KOPT-K1 (cell line): ENCODE results near the gene GRIA4.
"Not testable (repeated sequence)": the region's sequence is repeated elsewhere in the genome, so short reads cannot be mapped to it uniquely, and the experiment has no call there.

Experiments used
- H3K27ac ChIP-seq: fragments of 200-600 bp; sonication (generic); 2 replicates; pipeline ENCODE4 v1.5.1; 2016; ENCODE audit warnings: antibody characterized with exemption, mild to moderate bottlenecking, low read depth, low read length; ENCODE audit not compliant: poor library complexity, severe bottlenecking
- H3K36me3 ChIP-seq: fragments of 200-600 bp; sonication (generic); 2 replicates; pipeline ENCODE4 v1.5.1; 2017; ENCODE audit warnings: antibody characterized with exemption, mild to moderate bottlenecking, low read length, moderate library complexity; ENCODE audit not compliant: insufficient read depth
- H3K9me3 ChIP-seq: fragments of 200-600 bp; sonication (generic); 2 replicates; pipeline ENCODE4 v1.5.1; 2017; ENCODE audit warnings: antibody characterized with exemption, low read length, mild to moderate bottlenecking; ENCODE audit not compliant: insufficient read depth, poor library complexity, severe bottlenecking

The GRIA4 gene

GRCh38 chr11:105780781-105781525 is 171.1 kb downstream of the GRIA4 start:
- no peaks in the 10 kb centered on the region for H3K9me3 ChIP-seq
- no peaks in the 10 kb centered on the region for H3K36me3 ChIP-seq
- no peak overlapping the region for H3K27ac ChIP-seq

DNA sequence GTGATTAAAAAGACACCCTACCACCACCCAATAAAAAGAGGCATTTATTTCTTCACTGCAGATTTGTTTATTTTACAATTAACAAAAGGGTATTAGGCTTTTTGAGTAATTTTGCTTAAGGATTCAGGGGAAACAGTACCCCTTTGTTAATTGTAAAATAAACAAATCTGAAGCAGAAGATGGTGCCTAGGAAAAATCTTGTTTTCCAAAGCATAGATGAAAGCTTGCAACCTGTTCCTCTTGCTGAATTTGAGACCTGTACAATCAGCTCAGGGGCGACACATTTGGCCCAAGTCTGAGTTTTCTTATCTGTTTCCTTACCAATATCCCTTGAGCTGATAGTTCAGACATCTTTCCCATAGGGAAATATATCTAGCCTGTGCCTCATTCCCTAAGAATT is 171.9 kb downstream of the GRIA4 start:
- no peak overlapping the region for H3K27ac ChIP-seq
- no peaks in the 10 kb centered on the region for H3K36me3 ChIP-seq
- no peaks in the 10 kb centered on the region for H3K9me3 ChIP-seq

GRCh38 chr11:105783216-105783615 is 173.3 kb downstream of the GRIA4 start:
- no peak overlapping the region for H3K27ac ChIP-seq
- no peaks in the 10 kb centered on the region for H3K36me3 ChIP-seq
- H3K9me3 ChIP-seq: no peaks in the 10 kb centered on the region

DNA sequence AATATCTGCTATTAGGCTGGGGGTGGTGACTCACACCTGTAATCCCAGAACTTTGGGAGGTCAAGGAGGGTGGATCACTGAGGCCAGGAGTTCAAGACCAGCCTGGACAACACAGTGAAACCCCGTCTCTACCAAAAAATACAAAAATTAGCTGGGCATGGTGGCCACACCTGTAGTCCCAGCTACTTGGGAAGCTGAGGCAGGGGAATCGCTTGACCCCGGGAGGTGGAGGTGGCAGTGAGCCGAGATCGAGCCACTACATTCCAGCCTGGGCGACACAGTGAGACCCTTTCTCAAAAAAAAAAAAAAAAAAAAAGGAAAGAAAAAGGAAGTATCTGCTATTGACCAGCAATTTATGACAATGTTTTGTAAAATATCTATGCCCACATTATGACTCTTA is 176.0 kb downstream of the GRIA4 start:
- not testable (repeated sequence) for H3K9me3 ChIP-seq, H3K27ac ChIP-seq

GRCh38 chr11:105786741-105787140 is 176.9 kb downstream of the GRIA4 start:
- Histone ChIP-seq H3K36me3 (no peaks in the 10 kb centered on the region), H3K9me3 (no peaks in the 10 kb centered on the region), H3K27ac (no peak overlapping the region)

More for the DNA sequence above, 176.0 kb downstream of the GRIA4 start:
- not testable (repeated sequence) for H3K36me3 ChIP-seq

GRCh38 chr11:105789579-105790420 is 179.9 kb downstream of the GRIA4 start:
- H3K36me3 ChIP-seq: no peaks in the 10 kb centered on the region

DNA sequence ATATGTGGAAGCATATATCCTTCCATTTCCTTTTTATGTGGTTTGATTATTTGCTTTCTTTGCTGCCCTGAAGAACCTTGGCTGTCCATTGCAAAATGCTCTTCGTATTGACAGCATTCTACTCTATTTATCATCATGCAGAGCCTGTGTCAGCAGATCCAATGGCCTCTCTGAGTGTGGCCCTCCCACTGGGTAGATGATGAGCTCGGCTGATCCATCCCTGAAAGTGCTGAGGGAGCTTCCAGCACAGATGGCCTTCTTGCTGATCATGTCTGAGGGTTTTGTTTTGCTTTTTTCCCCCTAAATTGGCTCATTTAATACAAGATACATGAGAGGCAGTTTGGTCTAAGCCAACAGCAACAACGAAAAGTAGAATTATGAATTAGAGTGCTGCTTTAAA is 181.0 kb downstream of the GRIA4 start:
- H3K27ac ChIP-seq: no peak overlapping the region
- H3K36me3 ChIP-seq: no peaks in the 10 kb centered on the region
- no peaks in the 10 kb centered on the region for H3K9me3 ChIP-seq

More at GRCh38 chr11:105789579-105790420, 179.9 kb downstream of the GRIA4 start:
- Histone ChIP-seq H3K9me3 (no peaks in the 10 kb centered on the region), H3K27ac (no peak overlapping the region)

DNA sequence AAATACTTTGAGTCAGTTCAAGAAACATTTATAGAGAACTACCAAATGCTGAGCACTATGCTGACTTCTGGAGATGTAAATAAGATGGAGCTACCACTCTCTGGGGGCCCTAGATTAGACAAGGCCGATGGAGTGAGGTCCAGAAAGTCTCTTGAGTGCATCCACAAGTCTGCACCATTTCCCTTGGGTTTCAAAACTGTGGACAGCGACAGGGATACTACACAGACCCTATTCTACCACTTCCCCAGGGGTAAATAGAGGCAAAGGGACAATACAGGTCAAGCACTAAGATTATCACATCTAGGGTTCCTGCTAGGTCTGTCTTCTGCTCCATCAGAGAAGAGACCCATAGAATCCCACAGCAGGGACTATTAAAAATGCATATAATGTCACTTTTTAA is 183.2 kb downstream of the GRIA4 start:
- Histone ChIP-seq H3K27ac (no peak overlapping the region), H3K9me3 (no peaks in the 10 kb centered on the region)

GRCh38 chr11:105799263-105799662 is 189.4 kb downstream of the GRIA4 start:
- H3K27ac ChIP-seq: no peak overlapping the region
- no peaks in the 10 kb centered on the region for H3K36me3 ChIP-seq

More for the DNA sequence above, 183.2 kb downstream of the GRIA4 start:
- no peaks in the 10 kb centered on the region for H3K36me3 ChIP-seq

DNA sequence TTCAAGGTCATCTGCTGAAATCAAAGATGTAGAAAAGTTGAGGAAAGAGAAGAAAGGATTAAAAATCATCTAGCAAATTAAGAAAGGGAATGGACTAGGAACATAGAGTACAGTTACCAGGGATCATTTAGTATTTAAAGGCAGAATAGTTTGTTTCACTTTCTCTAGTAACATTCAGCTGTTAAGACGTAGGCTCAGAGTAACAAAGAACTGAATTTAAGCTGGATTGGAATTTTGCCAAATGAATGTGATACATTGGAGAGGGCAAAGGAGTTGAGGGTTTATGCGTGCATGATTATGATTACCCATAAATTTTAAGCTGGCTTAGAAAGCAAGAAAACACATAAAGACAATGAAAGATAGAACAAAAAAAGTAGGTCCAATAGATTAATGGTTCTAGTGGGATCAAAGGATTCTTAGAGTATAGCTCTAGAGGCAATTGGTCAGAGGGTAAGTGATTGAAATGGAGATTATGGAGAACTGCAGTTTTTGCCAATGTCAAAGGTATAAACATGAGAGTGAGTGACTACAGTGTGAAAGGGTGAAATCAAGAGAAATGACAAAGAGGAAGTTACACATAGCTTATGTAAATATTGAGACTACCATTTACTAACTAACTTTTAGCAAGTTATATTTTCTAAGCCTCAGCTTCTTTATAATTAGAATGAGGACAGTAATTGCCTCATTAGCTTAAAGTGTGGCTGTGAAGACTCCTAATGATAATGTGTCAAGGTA is 190.0 kb downstream of the GRIA4 start:
- Histone ChIP-seq H3K9me3 (no peaks in the 10 kb centered on the region), H3K36me3 (no peaks in the 10 kb centered on the region), H3K27ac (no peak overlapping the region)

More at GRCh38 chr11:105799263-105799662, 189.4 kb downstream of the GRIA4 start:
- H3K9me3 ChIP-seq: no peaks in the 10 kb centered on the region

GRCh38 chr11:105802390-105802789 is 192.5 kb downstream of the GRIA4 start:
- H3K9me3 ChIP-seq: no peaks in the 10 kb centered on the region
- H3K27ac ChIP-seq: no peak overlapping the region
- H3K36me3 ChIP-seq: no peaks in the 10 kb centered on the region

DNA sequence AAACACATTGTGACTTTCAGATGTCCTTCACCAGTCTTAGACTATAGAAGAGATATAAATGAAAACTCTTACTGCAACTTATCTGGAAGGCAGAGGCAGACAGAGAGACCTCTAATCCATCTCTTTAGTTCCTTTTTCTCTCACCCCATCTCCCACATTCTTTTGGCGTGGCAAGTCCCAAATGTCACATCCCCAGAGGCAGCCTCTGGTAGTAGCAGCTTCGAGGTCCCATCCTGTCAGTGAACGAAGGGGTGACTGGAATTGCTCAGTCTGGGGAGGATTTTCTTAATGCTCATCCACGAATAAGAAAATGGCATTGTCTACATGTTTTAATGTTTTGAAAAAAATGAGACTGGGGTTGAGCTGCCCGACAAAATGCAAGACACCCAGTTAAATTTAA is 201.4 kb downstream of the GRIA4 start:
- Histone ChIP-seq H3K9me3 (no peaks in the 10 kb centered on the region), H3K36me3 (no peaks in the 10 kb centered on the region), H3K27ac (no peak overlapping the region)

DNA sequence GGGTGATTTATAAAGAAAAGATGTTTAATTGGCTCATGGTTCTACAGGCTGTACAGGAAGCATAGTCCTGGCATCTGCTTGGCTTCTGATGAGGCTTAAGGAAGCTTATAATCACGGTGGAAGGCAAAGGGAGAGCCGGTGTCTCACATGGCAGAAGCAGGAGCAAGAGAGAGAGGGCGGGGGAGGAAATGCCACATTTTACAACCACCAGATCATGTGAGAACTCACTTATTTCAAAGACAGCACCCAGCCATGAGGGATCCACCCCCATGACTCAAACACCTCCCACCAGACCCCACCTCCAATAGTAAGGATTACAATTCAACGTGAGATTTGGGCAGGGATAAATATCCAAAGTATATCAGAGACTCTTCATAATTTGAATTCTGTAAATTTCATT is 211.5 kb downstream of the GRIA4 start:
- Histone ChIP-seq H3K36me3 (no peaks in the 10 kb centered on the region), H3K27ac (no peak overlapping the region), H3K9me3 (no peaks in the 10 kb centered on the region)

DNA sequence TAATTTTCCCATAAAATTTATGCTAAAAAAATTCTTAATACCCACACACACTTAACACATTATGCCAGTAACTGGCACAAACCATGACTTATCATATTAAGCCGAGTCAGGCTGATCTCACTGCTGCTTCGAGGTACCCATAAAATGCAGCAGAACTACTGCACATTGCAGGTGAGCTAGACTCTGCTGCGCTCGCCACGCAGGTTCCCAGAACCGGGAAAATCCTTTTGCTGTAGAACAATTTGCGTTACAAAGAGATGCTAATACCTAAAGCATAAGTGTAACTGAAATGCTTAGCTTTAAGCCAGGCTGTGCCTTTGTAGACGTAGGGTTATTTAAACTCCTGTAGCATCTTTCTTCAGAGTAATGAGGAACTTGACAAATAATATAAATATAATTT is 211.9 kb downstream of the GRIA4 start:
- no peak overlapping the region for H3K27ac ChIP-seq
- no peaks in the 10 kb centered on the region for H3K9me3 ChIP-seq
- no peaks in the 10 kb centered on the region for H3K36me3 ChIP-seq

GRCh38 chr11:105823495-105824033 is 213.7 kb downstream of the GRIA4 start:
- Histone ChIP-seq H3K27ac (no peak overlapping the region), H3K9me3 (no peaks in the 10 kb centered on the region), H3K36me3 (no peaks in the 10 kb centered on the region)
